Kidney capillary endothelial cell (primary cell): ENCODE data around the gene KCNT2.
"Not testable (repeated sequence)": the region's sequence is repeated elsewhere in the genome, so short reads cannot be mapped to it uniquely, and the experiment has no call there.

ENCODE experiments used
- DNase-seq: peaks from one replicate; pipeline ENCODE4 v3.0.0-alpha.2; 2018; ENCODE audit warnings: low spot score

Gene KCNT2

DNA sequence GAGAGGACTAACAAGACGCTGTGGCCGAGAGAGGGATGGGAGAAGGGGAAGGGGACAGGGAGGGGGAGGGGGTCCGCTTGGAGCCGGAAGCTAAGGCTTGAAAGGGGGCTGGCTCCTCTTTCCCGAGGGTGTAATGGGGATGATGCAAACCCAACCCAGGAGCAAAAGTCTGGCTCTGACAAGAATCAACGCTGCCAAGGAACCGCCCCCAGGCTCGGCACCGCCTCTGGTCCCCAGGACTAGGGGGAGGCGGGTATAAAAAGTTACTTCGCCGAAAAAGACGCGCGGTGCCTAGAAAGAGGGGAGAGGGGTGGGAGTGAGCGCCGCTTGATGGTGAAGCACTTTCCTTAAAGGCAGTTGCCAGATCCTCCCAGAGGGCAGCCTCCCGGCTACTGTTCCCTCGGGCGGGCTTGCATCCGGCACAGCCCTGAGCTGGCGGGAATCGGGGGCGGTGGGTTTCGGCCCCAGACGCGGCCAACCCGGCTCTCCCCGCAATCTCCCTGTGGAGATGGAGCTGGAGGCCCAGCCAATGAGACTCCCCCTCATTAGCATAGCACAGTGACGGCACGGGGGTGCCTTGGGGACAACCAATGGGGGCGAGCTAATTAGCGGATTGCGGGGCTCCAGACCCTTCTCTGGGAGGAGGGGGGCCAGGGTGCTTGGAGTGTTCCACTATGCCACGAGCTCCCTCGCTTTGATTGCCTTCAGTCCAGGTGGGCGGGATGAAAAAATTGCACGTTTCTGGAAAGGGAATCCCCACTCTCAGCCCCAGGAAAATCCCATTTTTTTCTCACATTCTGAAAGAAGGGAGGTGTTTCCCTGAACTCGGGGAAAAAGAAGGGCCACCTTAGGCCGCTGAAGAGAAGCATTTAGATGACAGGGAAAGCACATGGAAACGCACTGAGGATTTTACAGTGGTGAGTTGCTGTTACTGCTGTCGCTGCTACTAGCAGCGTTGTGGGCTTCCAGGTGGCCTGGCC is at the start of gene KCNT2:
Gene KCNT2 (minus strand): TSS at position 51 of the 980 bp plus-strand sequence. CDS start 131 bp downstream, outside the sequence.
- no peak for DNase-seq

DNA sequence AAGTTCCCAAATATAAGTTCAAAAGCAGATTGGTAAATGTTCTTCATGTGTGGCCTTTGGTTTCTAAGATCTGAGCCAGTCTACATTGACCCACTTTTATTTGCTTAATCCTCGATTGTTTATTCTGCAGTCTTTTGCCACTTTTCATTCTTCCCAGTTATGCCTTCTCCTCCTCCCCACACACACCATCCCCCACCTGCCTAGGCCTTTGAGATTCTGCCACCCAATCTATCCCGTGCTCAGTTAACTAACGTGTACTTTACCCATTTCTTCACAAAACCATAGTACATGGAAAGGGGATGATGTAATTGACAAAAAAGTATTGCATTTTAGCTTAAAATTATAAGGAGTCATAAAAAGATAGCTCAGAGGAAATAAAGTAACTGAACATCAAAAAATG is 47.3 kb upstream of the KCNT2 start:
- no peak for DNase-seq

DNA sequence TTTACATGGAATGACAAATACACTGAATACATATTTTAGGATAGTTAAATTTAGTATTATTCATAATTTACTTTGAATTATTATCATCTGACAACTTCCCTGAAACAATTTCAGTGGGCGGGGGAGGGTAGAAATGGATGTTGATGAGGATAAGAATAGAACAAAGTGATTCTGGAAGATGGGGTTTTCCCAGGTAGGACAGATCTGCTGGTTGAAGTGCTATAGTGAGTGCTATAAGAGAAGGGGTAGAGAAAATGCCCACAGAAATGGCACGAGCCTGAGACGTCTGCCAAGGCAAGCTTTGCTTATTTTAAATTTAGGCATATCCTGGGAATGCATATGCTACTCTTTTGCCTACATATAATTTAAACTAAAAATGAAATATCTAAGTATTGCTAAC is 46.8 kb upstream of the KCNT2 start:
- no peak for DNase-seq

DNA sequence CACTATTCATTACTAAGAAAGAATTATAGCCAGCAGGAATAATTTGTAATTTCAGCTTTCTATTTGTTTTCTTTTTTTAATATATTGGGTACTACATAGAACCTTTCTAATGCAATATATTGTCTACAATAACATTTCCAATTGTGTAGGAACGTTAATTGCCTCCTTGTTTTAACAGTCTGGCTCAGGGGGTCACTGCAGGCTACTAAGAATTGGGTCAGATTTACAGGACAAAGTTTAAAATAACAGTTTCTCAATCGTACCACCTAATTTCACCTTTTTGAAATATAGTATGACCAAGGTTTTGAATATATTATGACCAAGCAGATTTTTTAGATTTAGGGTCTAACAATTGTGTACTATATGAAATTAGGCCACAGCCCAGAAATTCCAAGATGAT is 46.0 kb upstream of the KCNT2 start:
- DNase-seq, result no peak

DNA sequence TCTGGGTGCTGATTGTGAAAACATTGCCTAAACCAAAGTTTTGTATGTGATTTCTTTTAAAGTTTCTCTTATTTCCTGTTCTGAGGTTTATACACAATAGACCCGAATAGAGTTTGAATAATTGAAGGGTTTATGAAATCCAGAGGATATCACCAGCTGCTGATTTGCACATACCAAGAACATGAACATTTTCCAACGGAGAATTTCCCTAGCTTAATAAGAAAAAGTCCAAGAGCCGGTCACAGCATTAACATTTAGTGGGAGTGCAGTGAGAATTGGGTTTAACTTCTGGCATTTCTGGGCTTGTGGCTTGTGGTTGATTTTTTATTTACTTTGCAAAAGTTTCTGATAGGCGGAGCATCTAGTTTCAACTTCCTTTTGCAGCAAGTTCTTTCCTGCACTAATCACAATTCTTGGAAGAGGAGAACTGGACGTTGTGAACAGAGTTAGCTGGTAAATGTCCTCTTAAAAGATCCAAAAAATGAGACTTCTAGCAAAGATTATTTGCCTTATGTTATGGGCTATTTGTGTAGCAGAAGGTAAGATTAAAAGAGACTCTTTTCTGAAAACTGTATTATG is 43.5 kb upstream of the KCNT2 start, which contains the start of gene CFH:
Gene CFH (plus strand): TSS at position 407 of the 579 bp plus-strand sequence. CDS start 75 bp downstream, at position 482.
- DNase-seq, result no peak

DNA sequence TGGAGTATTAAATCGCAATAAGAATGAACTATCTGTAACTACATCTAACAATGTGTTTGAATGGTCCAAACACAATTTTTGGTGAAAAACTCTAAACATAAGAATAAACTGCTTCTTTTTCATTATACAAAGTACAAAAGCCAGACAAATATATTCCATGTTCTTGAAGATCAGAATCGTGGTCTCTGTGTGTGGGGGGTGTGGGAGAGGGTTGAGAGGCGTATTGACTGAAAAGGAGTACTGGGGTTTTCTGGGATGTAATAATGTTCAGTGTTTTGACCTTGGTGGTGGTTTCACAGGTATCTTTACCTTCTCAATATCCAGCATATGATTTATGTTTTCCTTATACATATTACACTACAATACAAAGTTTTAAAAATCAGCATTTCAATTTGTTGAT is 42.8 kb upstream of the KCNT2 start:
- no peak for DNase-seq

DNA sequence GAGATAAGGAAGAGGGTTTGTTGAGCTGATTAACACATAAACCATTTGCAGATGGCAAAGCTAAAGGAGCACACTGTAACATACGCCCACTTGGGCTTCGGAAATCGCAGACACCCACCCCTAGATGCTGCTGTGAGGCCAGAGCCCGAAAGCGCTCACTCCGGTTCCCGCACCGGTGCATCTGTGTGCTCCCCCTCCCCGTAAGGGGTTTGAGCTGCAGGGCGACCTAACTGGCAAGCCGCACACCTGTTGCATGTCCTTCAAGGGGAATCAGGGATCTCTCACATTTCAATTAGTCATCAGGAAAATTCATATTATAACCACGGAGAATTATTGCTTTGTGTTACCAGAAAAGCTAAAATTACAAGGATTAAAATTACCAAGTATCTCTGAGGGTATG is 42.2 kb upstream of the KCNT2 start:
- no peak for DNase-seq

DNA sequence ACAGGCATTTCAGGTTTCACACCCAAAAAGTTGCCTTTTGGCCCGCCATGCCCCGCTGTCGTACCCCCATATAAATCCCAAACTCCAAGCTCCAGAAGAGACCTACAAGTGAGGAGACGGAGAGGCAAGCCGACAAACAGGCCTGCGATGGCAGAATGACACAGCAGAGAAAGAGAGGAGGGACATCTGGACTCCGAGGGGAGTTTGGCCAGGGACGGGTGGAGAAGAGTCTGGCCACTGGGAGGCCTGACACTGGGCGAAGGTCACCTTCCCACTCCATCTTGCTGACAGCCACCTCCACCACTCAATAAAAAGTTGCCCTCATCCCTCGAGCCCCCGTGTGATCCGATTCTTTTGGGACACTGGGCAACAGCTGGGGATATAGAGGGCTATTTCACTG is 41.8 kb upstream of the KCNT2 start:
- DNase-seq, result no peak

DNA sequence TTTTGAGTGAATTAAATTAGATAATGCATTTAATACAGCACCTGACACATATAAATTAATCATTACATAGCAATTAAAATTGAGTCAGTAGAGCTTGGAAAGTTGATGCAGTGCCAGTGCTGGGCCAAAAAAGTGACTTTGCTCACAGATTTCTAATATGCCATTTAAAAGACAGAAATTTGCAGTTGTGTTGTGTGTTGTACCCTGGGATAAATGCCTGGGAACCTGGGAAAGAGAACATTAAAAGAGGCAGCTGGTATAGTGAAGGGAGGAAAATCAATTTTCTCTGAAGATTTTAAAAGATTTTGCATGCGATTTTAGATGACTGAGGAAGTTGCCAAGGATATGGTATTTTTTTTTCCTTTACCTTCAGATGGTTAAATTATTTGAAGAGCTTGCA is 32.7 kb upstream of the KCNT2 start:
- no peak for DNase-seq

DNA sequence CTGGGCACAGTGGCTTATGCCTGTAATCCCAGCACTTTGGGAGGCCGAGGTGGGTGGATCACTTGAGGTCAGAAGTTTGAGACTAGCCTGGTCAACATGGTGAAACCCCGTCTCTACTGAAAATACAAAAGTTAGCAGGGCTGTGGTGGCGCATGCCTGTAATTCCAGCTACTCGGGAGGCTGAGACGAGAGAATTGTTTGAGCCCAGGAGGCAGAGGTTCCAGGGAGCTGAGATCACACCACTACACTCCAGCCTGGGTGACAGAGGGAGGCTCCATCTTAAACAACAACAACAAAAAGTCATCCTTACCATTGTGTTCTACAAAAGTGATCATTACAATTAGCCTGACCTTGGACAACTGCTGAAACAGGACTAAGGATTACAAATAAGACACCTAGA is 31.1 kb upstream of the KCNT2 start:
- not testable (repeated sequence) for DNase-seq

DNA sequence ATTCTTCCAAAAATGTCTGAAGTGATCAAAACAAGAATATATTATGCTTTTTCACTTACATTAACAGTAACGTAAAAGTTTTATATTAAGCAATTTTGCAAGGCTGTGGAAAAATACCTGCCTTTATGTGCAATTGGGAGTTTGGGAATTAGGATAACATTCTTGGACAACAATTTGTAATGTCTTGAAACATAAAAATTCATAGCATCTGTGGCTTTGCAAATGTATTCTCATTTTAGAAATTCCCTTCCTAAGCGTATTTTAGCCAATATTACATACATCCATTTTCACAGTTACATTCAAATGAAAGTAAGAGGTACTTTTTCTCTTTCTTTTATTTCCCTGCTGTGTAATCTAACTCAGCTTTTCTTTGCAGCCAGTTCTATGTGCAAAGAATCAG is 30.2 kb upstream of the KCNT2 start:
- no peak for DNase-seq

DNA sequence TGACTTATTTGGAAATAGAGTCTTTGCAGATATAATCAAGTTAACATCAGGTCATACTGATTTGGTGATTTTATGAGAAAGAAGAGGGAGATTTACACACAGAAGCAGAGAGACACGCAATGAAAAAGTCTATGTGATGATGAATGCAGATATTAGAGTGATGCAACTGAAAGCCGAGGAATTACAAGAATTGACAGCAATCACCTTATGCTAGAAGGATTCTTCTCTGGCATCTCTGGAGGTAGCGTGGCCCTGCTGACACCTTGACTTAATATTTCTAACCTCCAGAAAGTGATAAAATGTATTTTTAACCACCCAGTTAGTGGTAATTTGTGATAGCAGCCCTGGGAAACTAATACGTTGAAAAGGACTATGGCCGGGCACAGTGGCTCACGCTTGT is 29.4 kb upstream of the KCNT2 start:
- no peak for DNase-seq

DNA sequence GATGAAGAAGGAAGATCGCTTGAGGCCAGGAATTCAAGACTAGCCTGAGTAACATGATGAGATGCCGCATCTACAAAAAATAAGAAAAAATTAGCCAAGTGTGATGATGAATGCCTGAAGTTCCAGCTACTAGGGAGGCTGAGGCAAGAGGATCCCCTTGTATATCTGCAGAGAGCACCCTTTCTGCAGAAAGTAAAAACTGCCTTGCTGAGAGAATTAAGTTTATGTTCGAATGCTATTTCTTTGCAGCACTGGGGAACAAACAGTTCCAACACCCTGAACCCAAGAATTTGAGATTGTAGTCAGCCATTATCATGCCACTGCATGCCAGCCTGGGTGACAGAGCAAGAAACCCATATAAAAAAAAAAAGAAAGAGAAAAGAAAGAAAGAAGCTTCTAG is 20.6 kb upstream of the KCNT2 start:
- no peak for DNase-seq

DNA sequence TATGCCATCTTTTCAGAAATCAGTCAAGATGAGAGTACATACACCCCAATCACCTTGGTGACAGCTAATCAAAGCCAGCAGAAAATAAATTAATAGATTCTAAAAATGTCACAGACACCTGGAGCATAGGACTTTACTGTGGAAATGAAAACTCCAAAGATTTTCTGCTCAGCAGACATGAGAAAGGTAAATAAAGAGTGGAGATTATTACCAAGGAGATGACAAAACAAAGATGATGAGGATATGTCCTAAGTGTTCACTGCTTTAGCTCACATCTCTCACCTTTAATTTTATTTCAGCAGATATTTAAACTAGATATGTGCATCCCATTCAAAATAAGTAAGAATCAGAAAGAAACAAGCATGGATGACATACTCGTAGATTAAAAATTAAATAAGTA is 14.8 kb upstream of the KCNT2 start:
- DNase-seq, result no peak

DNA sequence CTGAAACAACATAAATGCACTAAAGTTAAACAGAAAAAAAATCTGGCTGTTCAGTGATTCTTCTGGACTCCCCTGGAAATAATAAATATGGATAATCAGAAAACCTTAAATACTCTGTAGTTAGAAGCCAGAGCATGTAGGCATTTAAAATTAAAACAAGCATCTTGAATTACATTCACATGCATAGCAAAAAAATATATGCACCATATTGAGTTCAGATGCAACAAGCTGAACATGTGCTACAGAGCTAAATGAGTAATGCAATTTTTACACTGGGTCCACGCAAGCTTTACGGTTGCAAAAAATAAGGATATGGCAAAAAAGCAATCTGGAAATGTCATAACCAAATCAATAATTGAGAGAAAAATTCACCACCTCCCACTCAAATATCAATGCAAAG is 11.5 kb upstream of the KCNT2 start:
- no peak for DNase-seq

DNA sequence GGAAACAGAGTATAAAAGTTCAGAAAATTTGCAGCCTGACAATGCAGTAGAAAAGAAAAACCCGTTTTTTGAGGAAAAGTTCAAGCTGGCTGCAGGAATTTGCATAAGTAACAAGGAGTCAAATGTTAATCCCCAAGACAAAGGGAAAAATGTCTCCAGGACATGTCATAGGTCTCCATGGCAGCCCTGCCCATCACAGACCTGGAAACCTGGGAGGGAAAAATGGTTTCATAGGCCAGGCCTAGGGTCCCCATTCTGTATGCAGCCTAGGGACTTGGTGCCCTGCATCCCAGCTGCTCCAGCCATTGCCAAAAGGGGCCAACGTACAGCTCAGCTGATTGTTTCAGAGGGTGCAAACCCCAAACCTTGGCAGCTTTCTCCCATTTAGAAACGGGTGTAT is 3.6 kb upstream of the KCNT2 start:
- DNase-seq, result no peak

DNA sequence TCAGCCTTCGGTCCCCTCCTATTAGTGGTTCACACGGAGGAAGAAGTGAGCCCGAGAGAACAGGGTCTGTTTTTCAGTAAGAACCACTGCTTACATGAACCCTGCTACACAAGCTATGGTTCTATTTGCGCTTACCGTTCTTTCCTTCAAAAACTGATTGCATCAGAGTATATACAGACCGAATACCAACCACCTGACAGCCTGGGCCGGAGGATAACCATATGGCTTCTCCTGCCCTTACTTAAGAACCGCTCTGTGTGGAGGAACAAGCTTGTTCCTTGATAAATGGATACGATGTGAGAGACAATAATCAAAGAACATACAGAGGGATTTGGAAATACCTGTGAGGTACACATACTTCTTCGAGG is 1.1 kb upstream of the KCNT2 start:
- no peak for DNase-seq

DNA sequence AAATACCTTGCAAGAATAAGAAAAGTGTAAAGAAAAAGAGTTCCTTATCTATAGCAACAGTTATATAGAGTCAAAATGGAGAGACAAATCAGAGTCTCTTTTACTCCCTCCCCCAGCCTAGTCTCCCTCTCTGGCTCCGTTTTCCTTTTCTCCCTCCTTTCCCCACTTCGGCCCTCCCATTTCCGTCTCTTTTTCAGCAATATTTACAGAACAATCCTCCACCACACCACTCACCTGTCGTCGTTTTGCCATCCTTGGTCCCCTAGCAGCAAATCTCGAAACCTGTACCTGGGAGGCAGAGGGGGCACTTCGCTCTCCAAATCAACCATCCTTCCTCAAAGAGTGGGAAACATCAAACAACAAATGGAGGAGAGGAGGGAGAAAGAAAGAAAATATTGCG is 259 bp downstream of the KCNT2 start:
- no peak for DNase-seq

DNA sequence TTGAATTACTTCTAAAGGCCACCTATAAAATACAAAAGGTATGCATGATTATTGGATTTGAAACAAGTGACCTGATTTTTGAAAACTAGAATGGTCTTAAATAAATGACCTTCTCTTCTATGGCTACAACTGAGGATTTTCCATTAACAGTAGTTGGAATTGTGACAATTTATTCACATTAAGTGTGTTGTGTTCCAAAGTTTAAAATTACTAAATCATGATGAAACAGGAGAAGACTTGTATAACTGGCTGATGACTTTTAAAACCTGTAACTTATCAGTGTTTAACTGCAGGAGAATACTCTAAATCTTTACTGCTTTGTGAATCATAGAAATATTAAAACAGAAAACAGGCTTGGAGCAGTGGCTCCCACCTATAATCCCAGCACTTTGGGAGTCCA is 4.6 kb downstream of the KCNT2 start:
- no peak for DNase-seq

DNA sequence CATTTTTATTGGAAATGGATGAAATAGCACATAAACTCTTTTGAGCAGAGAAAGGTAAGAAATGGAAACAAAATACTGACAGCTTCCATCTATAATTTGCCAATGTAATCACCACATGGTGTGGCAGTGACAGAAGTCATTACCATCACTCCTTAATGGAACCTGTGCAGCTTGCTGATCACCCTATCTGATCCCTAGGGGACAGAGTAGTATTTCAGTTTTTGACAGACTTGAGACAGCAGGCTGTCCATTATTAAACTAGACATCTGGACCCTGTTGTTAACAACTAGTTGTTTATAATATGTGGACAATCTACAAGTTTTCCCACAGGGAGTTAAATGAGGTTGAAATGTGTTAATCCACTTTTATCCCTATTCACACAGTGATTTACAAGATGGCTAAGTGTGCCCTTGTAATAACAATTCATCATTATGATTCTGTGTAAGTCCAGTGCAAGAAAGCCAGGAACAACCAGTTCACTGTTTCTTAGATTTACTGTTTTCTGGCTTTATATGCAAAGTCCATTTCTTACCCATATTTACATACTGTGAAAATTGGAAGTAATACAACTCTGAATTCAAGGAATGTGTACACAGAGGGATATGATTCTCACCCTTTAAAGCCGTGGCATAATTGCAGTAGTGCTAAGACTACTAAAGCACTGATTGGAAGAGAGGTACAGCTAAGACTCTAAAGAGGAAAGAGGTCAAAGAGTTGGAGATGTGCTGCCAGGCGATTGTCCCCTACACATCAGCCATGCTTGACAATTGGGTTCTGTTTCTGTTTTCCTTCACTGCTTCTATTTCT is 9.1 kb downstream of the KCNT2 start:
- no peak for DNase-seq

DNA sequence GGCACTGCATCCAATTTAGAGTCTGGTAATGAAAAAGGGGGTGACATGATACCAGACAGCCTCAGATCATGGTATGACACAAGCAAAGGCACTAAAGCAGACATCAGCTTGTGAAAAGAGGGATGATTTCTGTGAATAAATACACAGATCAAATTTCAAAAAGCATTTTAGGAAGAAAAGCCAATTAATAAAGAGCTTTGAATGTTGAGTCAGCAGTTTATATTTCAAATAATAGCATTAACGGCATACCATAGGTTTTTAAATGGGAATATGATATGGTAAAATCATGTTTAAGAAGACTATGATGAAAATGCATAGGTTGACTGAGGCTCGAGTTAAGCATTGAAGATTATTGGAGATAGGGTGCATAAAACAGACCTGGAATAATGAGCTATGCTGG is 13.5 kb downstream of the KCNT2 start:
- no peak for DNase-seq

DNA sequence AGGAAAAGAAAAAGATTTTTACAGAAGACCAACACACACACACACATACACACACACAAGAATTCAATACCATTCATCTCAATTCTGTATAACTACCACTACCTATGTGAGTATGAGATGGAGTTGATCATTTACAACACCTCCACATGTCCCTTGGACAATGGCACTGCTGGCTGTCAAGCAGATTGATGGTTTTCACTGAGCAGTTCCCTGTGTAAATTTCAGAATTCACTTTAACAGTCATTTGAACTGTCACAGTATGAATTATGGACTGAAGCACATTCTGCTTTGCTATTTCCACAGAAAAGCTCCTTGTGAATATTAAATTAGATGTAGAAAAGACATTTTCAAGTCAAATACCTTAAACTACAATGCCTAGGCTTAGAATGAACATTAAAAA is 14.3 kb downstream of the KCNT2 start:
- DNase-seq, result no peak

DNA sequence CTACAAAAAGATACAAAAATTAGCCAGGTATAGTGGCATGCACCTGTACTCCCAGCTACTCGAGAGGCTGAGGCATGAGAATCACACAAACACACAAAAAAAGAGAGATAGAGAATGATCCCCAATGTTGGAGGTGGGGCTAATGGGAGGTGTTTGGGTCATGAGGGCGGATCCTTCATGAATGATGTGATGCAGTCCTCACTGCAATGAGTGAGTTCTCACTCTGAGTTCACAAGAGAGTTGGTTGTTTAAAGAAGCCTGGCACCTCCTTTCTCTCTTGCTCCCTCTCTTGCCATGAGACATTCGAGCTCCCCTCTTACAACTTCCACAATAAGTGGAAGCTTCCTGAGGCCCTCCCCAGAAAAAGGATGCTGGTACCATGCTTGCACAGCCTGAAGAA is 17.3 kb downstream of the KCNT2 start:
- no peak for DNase-seq
